SK-N-SH treated with all-trans-retinoic acid at 6 μM for 48 hours (cell line): ENCODE results near the gene SLC38A7.

Experiments used
- ATAC-seq: fragments of 200-7000 bp; cut with Tn5 transposase; 3 replicates; pipeline ENCODE4 v1.9.1; 2020; ENCODE audit warnings: mild to moderate bottlenecking, moderate library complexity
- ARNTL ChIP-seq: fragments of 450-650 bp; formaldehyde crosslinking; IDR thresholded peaks from 2 replicates; pipeline ENCODE4 v1.5.0; 2020; ENCODE audit warnings: low read depth, mild to moderate bottlenecking, moderate library complexity, borderline replicate concordance
- BACH2 ChIP-seq: fragments of 250-450 bp; sonication (Bioruptor Pico); IDR thresholded peaks from 2 replicates; pipeline ENCODE4 v1.9.0; 2021; ENCODE audit warnings: mild to moderate bottlenecking, borderline replicate concordance
- CREB5 ChIP-seq: fragments of 250-450 bp; sonication (Bioruptor Pico); IDR thresholded peaks from 2 replicates; pipeline ENCODE4 v1.5.1; 2020; ENCODE audit warnings: low read depth, mild to moderate bottlenecking, moderate library complexity
- CSDC2 ChIP-seq: fragments of 250-450 bp; sonication (Bioruptor Pico); IDR thresholded peaks from 2 replicates; pipeline ENCODE4 v1.5.0; 2020; ENCODE audit warnings: mild to moderate bottlenecking, moderate library complexity
- GLIS3 ChIP-seq: fragments of 250-450 bp; sonication (Bioruptor Pico); IDR thresholded peaks from 2 replicates; pipeline ENCODE4 v1.5.0; 2020; ENCODE audit warnings: mild to moderate bottlenecking, moderate library complexity
- OSR1 ChIP-seq: fragments of 250-450 bp; sonication (Bioruptor Pico); IDR thresholded peaks from 2 replicates; pipeline ENCODE4 v1.8.0; 2022; ENCODE audit warnings: moderate library complexity, mild to moderate bottlenecking, inconsistent platforms
- POU6F1 ChIP-seq: fragments of 250-450 bp; sonication (Bioruptor Pico); IDR thresholded peaks from 2 replicates; pipeline ENCODE4 v1.8.0; 2021; ENCODE audit warnings: low read depth, mild to moderate bottlenecking, moderate library complexity, borderline replicate concordance
- PPARA ChIP-seq: fragments of 250-450 bp; sonication (Bioruptor Pico); IDR thresholded peaks from 2 replicates; pipeline ENCODE4 v1.5.0; 2020; ENCODE audit warnings: mild to moderate bottlenecking, borderline replicate concordance
- RARB ChIP-seq: fragments of 250-450 bp; sonication (Bioruptor Pico); IDR thresholded peaks from 2 replicates; pipeline ENCODE4 v1.8.0; 2021; ENCODE audit warnings: mild to moderate bottlenecking, moderate library complexity
- TCF4 ChIP-seq: fragments of 250-450 bp; sonication (Bioruptor Pico); IDR thresholded peaks from 2 replicates; pipeline ENCODE4 v1.8.0; 2021; ENCODE audit warnings: mild to moderate bottlenecking, moderate library complexity, borderline replicate concordance
- TOX ChIP-seq: fragments of 250-450 bp; sonication (Bioruptor Pico); IDR thresholded peaks from 2 replicates; pipeline ENCODE4 v1.8.0; 2021; ENCODE audit warnings: mild to moderate bottlenecking, moderate library complexity, borderline replicate concordance
- ZC3H10 ChIP-seq: fragments of 250-450 bp; sonication (Bioruptor Pico); IDR thresholded peaks from 2 replicates; pipeline ENCODE4 v1.5.1; 2021; ENCODE audit warnings: mild to moderate bottlenecking, moderate library complexity
- ZFP3 ChIP-seq: fragments of 250-450 bp; sonication (Bioruptor Pico); IDR thresholded peaks from 2 replicates; pipeline ENCODE4 v1.5.0; 2020; ENCODE audit warnings: mild to moderate bottlenecking, moderate library complexity
- ZFP30 ChIP-seq: fragments of 450-650 bp; formaldehyde crosslinking; IDR thresholded peaks from 2 replicates; pipeline ENCODE4 v1.5.0; 2022; ENCODE audit warnings: mild to moderate bottlenecking, moderate library complexity
- ZNF565 ChIP-seq: fragments of 450-650 bp; formaldehyde crosslinking; conservative IDR thresholded peaks from 2 replicates; pipeline ENCODE4 v1.5.0; 2020; ENCODE audit warnings: low read depth, mild to moderate bottlenecking, moderate library complexity
- ZNF70 ChIP-seq: fragments of 450-650 bp; formaldehyde crosslinking; IDR thresholded peaks from 2 replicates; pipeline ENCODE4 v1.5.0; 2020; ENCODE audit warnings: mild to moderate bottlenecking, moderate library complexity
- ZNF8 ChIP-seq: fragments of 450-650 bp; formaldehyde crosslinking; IDR thresholded peaks from 2 replicates; pipeline ENCODE4 v1.5.0; 2020; ENCODE audit warnings: mild to moderate bottlenecking, moderate library complexity
- TF ChIP-seq, protein P1 (sequence below): fragments of 250-450 bp; sonication (Bioruptor Pico); IDR thresholded peaks from 2 replicates; pipeline ENCODE4 v1.8.0; 2020; ENCODE audit warnings: mild to moderate bottlenecking, moderate library complexity, borderline replicate concordance
- TF ChIP-seq, protein P2 (sequence below): fragments of 250-450 bp; sonication (Bioruptor Pico); IDR thresholded peaks from 2 replicates; pipeline ENCODE4 v1.5.1; 2021; ENCODE audit warnings: mild to moderate bottlenecking, moderate library complexity
- TF ChIP-seq, protein P3 (sequence below): fragments of 250-450 bp; sonication (Bioruptor Pico); IDR thresholded peaks from 2 replicates; pipeline ENCODE4 v1.5.0; 2020; ENCODE audit warnings: mild to moderate bottlenecking, moderate library complexity

The SLC38A7 gene

DNA sequence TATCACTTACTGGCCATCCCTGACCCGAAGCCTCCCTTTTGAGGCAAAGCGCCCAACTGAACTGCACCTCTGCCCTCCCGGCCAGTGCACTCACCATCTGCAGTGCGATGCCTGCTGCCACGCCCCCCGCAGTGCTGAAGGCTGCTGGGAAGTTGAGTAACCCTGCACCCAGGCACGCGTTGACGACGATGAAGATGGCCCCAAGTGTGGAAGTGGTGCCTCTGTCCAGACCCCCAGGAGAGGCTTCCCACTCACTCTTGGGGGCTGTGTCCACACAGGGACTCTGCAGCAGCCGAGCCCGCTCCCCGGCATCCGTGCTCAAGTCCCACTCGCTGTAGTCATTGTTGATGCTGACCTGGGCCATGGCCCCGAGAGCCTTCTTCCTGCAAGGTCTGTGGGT, 4.8 kb downstream of the SLC38A7 start:
- ATAC-seq, result no peak
- no peak for TF ChIP-seq ZFP30 (CRISPR knock-in tag)
- no peak for TF ChIP-seq ZNF70 (CRISPR knock-in tag)
- TF ChIP-seq, all 23 proteins: peak for 0

DNA sequence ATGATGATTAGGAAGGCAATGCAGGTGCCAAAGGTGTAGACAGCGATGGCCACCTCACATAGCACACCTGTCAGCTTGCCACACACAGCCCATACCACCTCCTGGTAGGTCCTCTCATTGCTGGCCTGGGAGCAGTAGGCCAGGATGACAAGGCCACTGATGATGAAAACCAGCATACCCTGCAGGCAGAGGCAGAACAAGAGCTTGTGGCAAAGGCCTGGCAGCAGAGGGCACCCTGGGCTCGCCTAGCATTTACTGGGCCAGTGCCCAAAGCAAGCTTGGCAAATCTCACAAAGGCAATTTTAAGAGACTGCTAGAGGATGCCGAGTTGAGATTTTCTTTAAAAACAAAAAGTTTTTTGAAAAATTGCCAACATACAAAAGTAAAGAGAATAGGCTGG, 5.9 kb downstream of the SLC38A7 start:
- ATAC-seq, result peak; percentile 79
- TF ChIP-seq CREB5 (CRISPR knock-in tag) (no peak), OSR1 (CRISPR knock-in tag) (no peak), ZNF8 (CRISPR knock-in tag) (no peak), ZNF70 (CRISPR knock-in tag) (no peak), ARNTL (no peak), BACH2 (CRISPR knock-in tag) (no peak), ZNF565 (CRISPR knock-in tag) (no peak), TCF4 (CRISPR knock-in tag) (no peak), PPARA (CRISPR knock-in tag) (no peak), RARB (no peak), GLIS3 (CRISPR knock-in tag) (no peak)
- TF ChIP-seq, protein P1, sequence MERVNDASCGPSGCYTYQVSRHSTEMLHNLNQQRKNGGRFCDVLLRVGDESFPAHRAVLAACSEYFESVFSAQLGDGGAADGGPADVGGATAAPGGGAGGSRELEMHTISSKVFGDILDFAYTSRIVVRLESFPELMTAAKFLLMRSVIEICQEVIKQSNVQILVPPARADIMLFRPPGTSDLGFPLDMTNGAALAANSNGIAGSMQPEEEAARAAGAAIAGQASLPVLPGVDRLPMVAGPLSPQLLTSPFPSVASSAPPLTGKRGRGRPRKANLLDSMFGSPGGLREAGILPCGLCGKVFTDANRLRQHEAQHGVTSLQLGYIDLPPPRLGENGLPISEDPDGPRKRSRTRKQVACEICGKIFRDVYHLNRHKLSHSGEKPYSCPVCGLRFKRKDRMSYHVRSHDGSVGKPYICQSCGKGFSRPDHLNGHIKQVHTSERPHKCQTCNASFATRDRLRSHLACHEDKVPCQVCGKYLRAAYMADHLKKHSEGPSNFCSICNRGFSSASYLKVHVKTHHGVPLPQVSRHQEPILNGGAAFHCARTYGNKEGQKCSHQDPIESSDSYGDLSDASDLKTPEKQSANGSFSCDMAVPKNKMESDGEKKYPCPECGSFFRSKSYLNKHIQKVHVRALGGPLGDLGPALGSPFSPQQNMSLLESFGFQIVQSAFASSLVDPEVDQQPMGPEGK (CRISPR knock-in tag), result no peak
- TF ChIP-seq, protein P2, sequence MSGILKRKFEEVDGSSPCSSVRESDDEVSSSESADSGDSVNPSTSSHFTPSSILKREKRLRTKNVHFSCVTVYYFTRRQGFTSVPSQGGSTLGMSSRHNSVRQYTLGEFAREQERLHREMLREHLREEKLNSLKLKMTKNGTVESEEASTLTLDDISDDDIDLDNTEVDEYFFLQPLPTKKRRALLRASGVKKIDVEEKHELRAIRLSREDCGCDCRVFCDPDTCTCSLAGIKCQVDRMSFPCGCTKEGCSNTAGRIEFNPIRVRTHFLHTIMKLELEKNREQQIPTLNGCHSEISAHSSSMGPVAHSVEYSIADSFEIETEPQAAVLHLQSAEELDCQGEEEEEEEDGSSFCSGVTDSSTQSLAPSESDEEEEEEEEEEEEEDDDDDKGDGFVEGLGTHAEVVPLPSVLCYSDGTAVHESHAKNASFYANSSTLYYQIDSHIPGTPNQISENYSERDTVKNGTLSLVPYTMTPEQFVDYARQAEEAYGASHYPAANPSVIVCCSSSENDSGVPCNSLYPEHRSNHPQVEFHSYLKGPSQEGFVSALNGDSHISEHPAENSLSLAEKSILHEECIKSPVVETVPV (CRISPR knock-in tag), result no peak

- TF ChIP-seq POU6F1 (CRISPR knock-in tag) (no peak), ZC3H10 (no peak), ZFP3 (CRISPR knock-in tag) (no peak), CSDC2 (CRISPR knock-in tag) (no peak), ZNF70 (CRISPR knock-in tag) (no peak), TOX (CRISPR knock-in tag) (no peak), PPARA (CRISPR knock-in tag) (no peak)
- TF ChIP-seq, all 23 proteins: peak for 0
Measured at GRCh38 chr16:58678269-58678668, 6.3 kb downstream of the SLC38A7 start.

DNA sequence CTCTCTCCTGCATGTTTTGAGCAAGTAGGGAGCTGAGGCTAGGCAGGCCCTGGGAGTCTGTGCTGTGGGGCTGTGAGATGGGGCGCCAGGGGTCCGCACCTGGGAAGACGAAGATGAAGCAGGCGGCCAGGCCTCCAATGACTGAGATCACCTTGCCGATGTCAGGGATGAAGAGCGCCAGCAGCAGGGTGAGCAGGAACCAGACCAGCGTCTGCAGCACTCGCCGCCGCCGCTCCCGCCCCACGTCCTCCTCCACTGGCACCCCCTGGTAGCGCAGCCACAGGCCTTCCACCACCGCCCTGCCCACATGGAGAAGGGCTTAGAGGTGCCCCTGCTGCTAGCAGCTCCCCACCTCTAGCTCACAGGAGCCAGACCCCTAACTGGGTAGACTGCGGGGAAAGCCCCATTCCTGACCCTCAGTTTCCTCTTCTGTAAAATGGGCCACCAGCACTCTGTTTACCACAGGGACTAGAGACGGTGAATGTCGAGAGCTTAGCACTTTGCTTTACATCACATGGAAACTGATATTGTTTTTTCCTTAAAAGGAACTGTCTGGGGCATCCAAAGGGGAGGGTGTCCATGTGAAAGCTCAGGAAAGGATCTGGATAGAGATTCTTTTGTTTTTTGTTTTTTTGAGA, 13.5 kb downstream of the SLC38A7 start:
- ATAC-seq, result no peak
- TF ChIP-seq, protein P3, sequence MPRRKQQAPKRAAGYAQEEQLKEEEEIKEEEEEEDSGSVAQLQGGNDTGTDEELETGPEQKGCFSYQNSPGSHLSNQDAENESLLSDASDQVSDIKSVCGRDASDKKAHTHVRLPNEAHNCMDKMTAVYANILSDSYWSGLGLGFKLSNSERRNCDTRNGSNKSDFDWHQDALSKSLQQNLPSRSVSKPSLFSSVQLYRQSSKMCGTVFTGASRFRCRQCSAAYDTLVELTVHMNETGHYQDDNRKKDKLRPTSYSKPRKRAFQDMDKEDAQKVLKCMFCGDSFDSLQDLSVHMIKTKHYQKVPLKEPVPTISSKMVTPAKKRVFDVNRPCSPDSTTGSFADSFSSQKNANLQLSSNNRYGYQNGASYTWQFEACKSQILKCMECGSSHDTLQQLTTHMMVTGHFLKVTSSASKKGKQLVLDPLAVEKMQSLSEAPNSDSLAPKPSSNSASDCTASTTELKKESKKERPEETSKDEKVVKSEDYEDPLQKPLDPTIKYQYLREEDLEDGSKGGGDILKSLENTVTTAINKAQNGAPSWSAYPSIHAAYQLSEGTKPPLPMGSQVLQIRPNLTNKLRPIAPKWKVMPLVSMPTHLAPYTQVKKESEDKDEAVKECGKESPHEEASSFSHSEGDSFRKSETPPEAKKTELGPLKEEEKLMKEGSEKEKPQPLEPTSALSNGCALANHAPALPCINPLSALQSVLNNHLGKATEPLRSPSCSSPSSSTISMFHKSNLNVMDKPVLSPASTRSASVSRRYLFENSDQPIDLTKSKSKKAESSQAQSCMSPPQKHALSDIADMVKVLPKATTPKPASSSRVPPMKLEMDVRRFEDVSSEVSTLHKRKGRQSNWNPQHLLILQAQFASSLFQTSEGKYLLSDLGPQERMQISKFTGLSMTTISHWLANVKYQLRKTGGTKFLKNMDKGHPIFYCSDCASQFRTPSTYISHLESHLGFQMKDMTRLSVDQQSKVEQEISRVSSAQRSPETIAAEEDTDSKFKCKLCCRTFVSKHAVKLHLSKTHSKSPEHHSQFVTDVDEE (CRISPR knock-in tag), result no peak
- TF ChIP-seq ZNF70 (CRISPR knock-in tag) (no peak), RARB (no peak), ZFP30 (CRISPR knock-in tag) (no peak), GLIS3 (CRISPR knock-in tag) (no peak), POU6F1 (CRISPR knock-in tag) (no peak), TOX (CRISPR knock-in tag) (no peak)

More at GRCh38 chr16:58678269-58678668, 6.3 kb downstream of the SLC38A7 start:
- ATAC-seq, result no peak
